Astrocyte of the spinal cord (primary cell): ENCODE results near the gene ARNT2.

Experiments
- DNase-seq: peaks from one replicate; pipeline ENCODE4 v3.0.0; 2011; ENCODE audit warnings: low read depth, low spot score
- H3K4me3 ChIP-seq: 2 replicates; pipeline ENCODE4 v1.5.1; 2011; ENCODE audit warnings: low read depth, mild to moderate bottlenecking, low read length, moderate library complexity
- CTCF ChIP-seq: IDR thresholded peaks from 2 replicates; pipeline ENCODE4 v1.5.1; 2012; ENCODE audit warnings: low read depth, mild to moderate bottlenecking, low read length, inconsistent platforms
- in situ Hi-C: cut with HindIII; loops from 2 replicates; pipeline ENCODE4 v1.10.0; 2017; ENCODE audit warnings: low sequenced_read_pairs

ARNT2 gene

GRCh38 chr15:80605591-80606150, 201.5 kb downstream of the ARNT2 start:
- no peak overlapping the region for H3K4me3 ChIP-seq
- in situ Hi-C loops, result no loop called here
- no peak for TF ChIP-seq CTCF
- no peak for DNase-seq

- no peak overlapping the region for H3K4me3 ChIP-seq
- in situ Hi-C loops, result no loop called here
Observed at GRCh38 chr15:80606511-80607071, 202.4 kb downstream of the ARNT2 start.

GRCh38 chr15:80607287-80607980, 203.3 kb downstream of the ARNT2 start:
- in situ Hi-C loops, result no loop called here
- no peak for TF ChIP-seq CTCF

More at GRCh38 chr15:80606511-80607071, 202.4 kb downstream of the ARNT2 start:
- DNase-seq, result no peak
- TF ChIP-seq CTCF, result no peak

GRCh38 chr15:80608688-80609087, 204.5 kb downstream of the ARNT2 start:
- no peak for TF ChIP-seq CTCF
- no peak overlapping the region for H3K4me3 ChIP-seq
- in situ Hi-C loops, result no loop called here
- DNase-seq, result no peak

More at GRCh38 chr15:80607287-80607980, 203.3 kb downstream of the ARNT2 start:
- no peak overlapping the region for H3K4me3 ChIP-seq
- DNase-seq, result no peak

- no peak for DNase-seq
- in situ Hi-C loops, result no loop called here
Observed at GRCh38 chr15:80609091-80609490, 204.9 kb downstream of the ARNT2 start.

GRCh38 chr15:80609512-80609946, 205.3 kb downstream of the ARNT2 start:
- TF ChIP-seq CTCF, result no peak
- no peak overlapping the region for H3K4me3 ChIP-seq
- in situ Hi-C loops, result no loop called here
- no peak for DNase-seq

More at GRCh38 chr15:80609091-80609490, 204.9 kb downstream of the ARNT2 start:
- H3K4me3 ChIP-seq, result no peak overlapping the region
- no peak for TF ChIP-seq CTCF
